ENCODE data around the gene EXOC3L2.

The EXOC3L2 gene

DNA sequence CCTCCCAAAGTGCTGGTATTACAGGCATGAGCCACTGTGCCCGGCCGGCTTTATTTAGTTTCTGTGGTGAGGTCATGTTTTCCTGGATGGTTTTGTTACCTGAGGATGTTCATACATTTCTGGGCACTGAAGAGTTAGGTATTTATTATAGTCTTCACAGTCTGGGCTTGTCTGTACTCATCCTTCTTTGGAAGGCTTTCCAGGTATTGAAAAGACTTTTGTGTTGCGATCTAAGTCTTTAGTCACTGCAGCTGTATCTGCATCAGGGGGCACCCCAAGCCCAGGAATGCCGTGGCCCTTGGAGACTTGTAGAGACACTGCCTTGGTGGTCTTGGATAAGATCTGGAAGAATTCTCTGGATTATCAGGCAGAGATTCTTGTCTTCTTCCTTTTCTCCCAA lies 53.8 kb downstream of the EXOC3L2 start:
- no peak for TF ChIP-seq REST (IDR thresholded peaks at IDR 0.05; ENCODE audit: insufficient read depth in 1 of 2, low read depth in 2 of 2, low read length in 2 of 2)
- TF ChIP-seq FOXP2 (optimal IDR thresholded peaks at IDR 0.05; ENCODE audit: borderline replicate concordance, extremely low read depth, extremely low read length, insufficient read depth): no peak
- no peak for TF ChIP-seq TAF1 (IDR thresholded peaks at IDR 0.05; ENCODE audit: borderline replicate concordance, insufficient read depth, low read length)
- no peak for TF ChIP-seq SIN3A (IDR thresholded peaks at IDR 0.05; ENCODE audit: borderline replicate concordance, insufficient read depth, low read length)
- TF ChIP-seq POLR2AphosphoS5 (IDR thresholded peaks at IDR 0.05; ENCODE audit: low read depth, low read length): no peak

GRCh38 chr19:45189971-45190370 lies 55.2 kb downstream of the EXOC3L2 start:
- TF ChIP-seq POLR2AphosphoS5 (IDR thresholded peaks at IDR 0.05; ENCODE audit: low read depth, low read length): no peak
- TF ChIP-seq REST (IDR thresholded peaks at IDR 0.05; ENCODE audit: insufficient read depth in 1 of 2, low read depth in 2 of 2, low read length in 2 of 2): no peak
- TF ChIP-seq SIN3A (IDR thresholded peaks at IDR 0.05; ENCODE audit: borderline replicate concordance, insufficient read depth, low read length): no peak
- TF ChIP-seq TAF1 (IDR thresholded peaks at IDR 0.05; ENCODE audit: borderline replicate concordance, insufficient read depth, low read length): no peak
- TF ChIP-seq FOXP2 (optimal IDR thresholded peaks at IDR 0.05; ENCODE audit: borderline replicate concordance, extremely low read depth, extremely low read length, insufficient read depth): no peak

- TF ChIP-seq TAF1 (IDR thresholded peaks at IDR 0.05; ENCODE audit: borderline replicate concordance, insufficient read depth, low read length) (no peak), SIN3A (IDR thresholded peaks at IDR 0.05; ENCODE audit: borderline replicate concordance, insufficient read depth, low read length) (no peak), FOXP2 (optimal IDR thresholded peaks at IDR 0.05; ENCODE audit: borderline replicate concordance, extremely low read depth, extremely low read length, insufficient read depth) (no peak), REST (IDR thresholded peaks at IDR 0.05; ENCODE audit: insufficient read depth in 1 of 2, low read depth in 2 of 2, low read length in 2 of 2) (no peak), POLR2AphosphoS5 (IDR thresholded peaks at IDR 0.05; ENCODE audit: low read depth, low read length) (no peak)
These were observed 57.6 kb downstream of the EXOC3L2 start for GRCh38 chr19:45187421-45188100.

GRCh38 chr19:45186509-45187334 lies 58.5 kb downstream of the EXOC3L2 start:
- TF ChIP-seq REST (IDR thresholded peaks at IDR 0.05; ENCODE audit: insufficient read depth in 1 of 2, low read depth in 2 of 2, low read length in 2 of 2) (no peak), POLR2AphosphoS5 (IDR thresholded peaks at IDR 0.05; ENCODE audit: low read depth, low read length) (no peak), TAF1 (IDR thresholded peaks at IDR 0.05; ENCODE audit: borderline replicate concordance, insufficient read depth, low read length) (no peak), SIN3A (IDR thresholded peaks at IDR 0.05; ENCODE audit: borderline replicate concordance, insufficient read depth, low read length) (no peak), FOXP2 (optimal IDR thresholded peaks at IDR 0.05; ENCODE audit: borderline replicate concordance, extremely low read depth, extremely low read length, insufficient read depth) (no peak)

Data from PFSK-1 (cell line).